Fibroblast of peridontal ligament (primary cell): Measurements from ENCODE around the gene PRM1.
"Not testable (repeated sequence)": the region's sequence is repeated elsewhere in the genome, so short reads cannot be mapped to it uniquely, and the experiment has no call there.

Source experiments
- DNase-seq: peaks from one replicate; pipeline ENCODE4 v3.0.0-alpha.2; 2010; ENCODE audit errors: extremely low read depth

The PRM1 gene

GRCh38 chr16:11314309-11314894, 33.3 kb upstream of the PRM1 start:
- no peak for DNase-seq

GRCh38 chr16:11313493-11314308, 32.6 kb upstream of the PRM1 start:
- DNase-seq: no peak

- DNase-seq: peak; percentile 48
These were observed 31.8 kb upstream of the PRM1 start for GRCh38 chr16:11312718-11313492.

- no peak for DNase-seq
These were observed 29.9 kb upstream of the PRM1 start for GRCh38 chr16:11310997-11311561.

GRCh38 chr16:11310634-11310977, 29.5 kb upstream of the PRM1 start:
- DNase-seq: no peak

- no peak for DNase-seq
These were observed 28.9 kb upstream of the PRM1 start for GRCh38 chr16:11309895-11310633.

GRCh38 chr16:11308493-11309283, 27.6 kb upstream of the PRM1 start:
- no peak for DNase-seq

- no peak for DNase-seq
These were observed 26.7 kb upstream of the PRM1 start for GRCh38 chr16:11307639-11308492.

GRCh38 chr16:11306997-11307638, 26.0 kb upstream of the PRM1 start:
- no peak for DNase-seq

- no peak for DNase-seq
These were observed 25.3 kb upstream of the PRM1 start for GRCh38 chr16:11306381-11306780.

- DNase-seq: no peak
These were observed 22.4 kb upstream of the PRM1 start for GRCh38 chr16:11303405-11304138.

GRCh38 chr16:11302977-11303376, 21.8 kb upstream of the PRM1 start:
- no peak for DNase-seq

GRCh38 chr16:11301645-11302501, 20.7 kb upstream of the PRM1 start:
- DNase-seq: no peak

- DNase-seq: no peak
These were observed 19.4 kb upstream of the PRM1 start for GRCh38 chr16:11300560-11300892.

- DNase-seq: no peak
These were observed 18.9 kb upstream of the PRM1 start for GRCh38 chr16:11299865-11300559.

GRCh38 chr16:11298950-11299547, 17.9 kb upstream of the PRM1 start:
- DNase-seq: not testable (repeated sequence)
